Neutrophil (primary cell): ENCODE results near the gene DMRTA2.

Experiments
- H3K27ac ChIP-seq: fragments of 200-600 bp; sonication (generic); 2 replicates; pipeline ENCODE4 v1.5.1; 2016; ENCODE audit warnings: mild to moderate bottlenecking, moderate library complexity
- H3K27me3 ChIP-seq: fragments of 200-600 bp; sonication (generic); 2 replicates; pipeline ENCODE4 v1.6.0; 2016; ENCODE audit warnings: mild to moderate bottlenecking
- H3K36me3 ChIP-seq: fragments of 200-600 bp; sonication (generic); 2 replicates; pipeline ENCODE4 v1.5.1; 2017
- H3K4me1 ChIP-seq, 2 experiments: fragments of 200-600 bp in 1 of 2; sonication (generic) in 1 of 2; 1 replicate in 1 of 2; 2 replicates in 1 of 2; pipeline versions ENCODE4 v1.5.1 to v1.6.1; 2013 to 2016; ENCODE audit warnings: low read depth in 1 of 2, low read length in 1 of 2, mild to moderate bottlenecking in 1 of 2, moderate library complexity in 1 of 2; ENCODE audit not compliant: control insufficient read depth in 1 of 2, insufficient read depth in 1 of 2
- H3K4me3 ChIP-seq, 2 experiments: fragments of 200-600 bp in 1 of 2; sonication (generic) in 1 of 2; 1 replicate in 1 of 2; 2 replicates in 1 of 2; pipeline ENCODE4 v1.5.1; 2013 to 2016; ENCODE audit warnings: low read depth in 1 of 2, low read length in 1 of 2, mild to moderate bottlenecking in 1 of 2, moderate library complexity in 1 of 2
- H3K9me3 ChIP-seq: fragments of 200-600 bp; sonication (generic); 2 replicates; pipeline ENCODE4 v1.5.1; 2016
- CTCF ChIP-seq: fragments of 200-600 bp; sonication (generic); IDR thresholded peaks from 2 replicates; pipeline ENCODE4 v1.5.1; 2016; ENCODE audit warnings: antibody characterized with exemption

The DMRTA2 gene

DNA sequence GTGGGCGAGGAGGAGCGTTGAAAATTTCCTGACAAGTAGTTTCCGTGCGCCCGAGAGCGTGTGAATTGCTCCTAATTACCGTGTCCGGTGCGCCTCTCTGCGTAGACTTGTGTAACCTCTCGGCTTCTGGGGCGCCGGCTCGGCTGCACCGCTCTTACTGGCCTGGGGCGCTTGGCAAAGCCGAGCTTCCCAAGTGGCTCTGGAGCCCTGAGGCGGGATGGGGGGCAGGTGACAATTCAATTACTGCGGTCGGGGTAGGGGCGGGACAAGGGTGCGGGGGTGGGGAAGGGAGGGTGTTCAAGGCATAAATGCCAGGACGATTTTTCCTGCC is 392 bp upstream of the DMRTA2 start:
- TF ChIP-seq CTCF = no peak
- Histone ChIP-seq H3K27me3 (peaks cover 100% of the 10 kb centered on the region), H3K4me1 (peaks cover 31 to 32% of the 10 kb centered on the region in 2 experiments), H3K4me3 (peak overlapping the region; percentile 52 to 53), H3K36me3 (no peaks in the 10 kb centered on the region), H3K27ac (no peak overlapping the region), H3K9me3 (no peaks in the 10 kb centered on the region)

- H3K27ac ChIP-seq = no peak overlapping the region
- H3K9me3 ChIP-seq = no peaks in the 10 kb centered on the region
- no peaks in the 10 kb centered on the region for H3K36me3 ChIP-seq
- no peak for TF ChIP-seq CTCF
- peaks cover 100% of the 10 kb centered on the region for H3K27me3 ChIP-seq
- H3K4me3 ChIP-seq = no peak overlapping the region
- peaks cover 31 to 32% of the 10 kb centered on the region in 2 experiments for H3K4me1 ChIP-seq
Observed at GRCh38 chr1:50422675-50422945, 633 bp downstream of the DMRTA2 start.

GRCh38 chr1:50421768-50422674 is 1.2 kb downstream of the DMRTA2 start:
- peaks cover 100% of the 10 kb centered on the region for H3K27me3 ChIP-seq
- no peak overlapping the region for H3K27ac ChIP-seq
- no peak for TF ChIP-seq CTCF
- H3K9me3 ChIP-seq = no peaks in the 10 kb centered on the region
- H3K36me3 ChIP-seq = no peaks in the 10 kb centered on the region
- peaks cover 31 to 32% of the 10 kb centered on the region in 2 experiments for H3K4me1 ChIP-seq
- no peak overlapping the region for H3K4me3 ChIP-seq

DNA sequence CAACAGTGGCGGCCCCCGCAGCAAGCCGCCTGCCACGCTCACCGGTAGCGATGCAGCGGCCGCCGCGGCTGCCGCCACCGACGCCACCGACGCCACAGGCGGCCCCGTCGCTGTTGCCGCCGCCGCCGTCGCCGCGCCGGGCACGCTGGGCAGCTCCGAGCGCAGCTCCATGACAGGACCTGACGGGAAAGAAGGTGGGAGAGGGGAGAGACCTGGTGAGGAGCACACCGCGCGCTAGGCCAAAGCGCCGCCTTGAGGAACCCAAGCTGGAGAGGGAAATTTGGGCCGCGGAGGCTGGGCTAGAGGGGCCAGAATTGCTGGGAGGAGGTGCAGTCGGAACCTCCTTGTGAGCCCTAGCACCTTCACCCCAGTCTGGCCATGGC is 1.9 kb downstream of the DMRTA2 start:
- H3K4me1 ChIP-seq = peaks cover 31 to 32% of the 10 kb centered on the region in 2 experiments
- H3K36me3 ChIP-seq = no peaks in the 10 kb centered on the region
- no peak for TF ChIP-seq CTCF
- H3K9me3 ChIP-seq = no peaks in the 10 kb centered on the region
- peaks cover 100% of the 10 kb centered on the region for H3K27me3 ChIP-seq
- H3K27ac ChIP-seq = no peak overlapping the region
- no peak overlapping the region for H3K4me3 ChIP-seq

DNA sequence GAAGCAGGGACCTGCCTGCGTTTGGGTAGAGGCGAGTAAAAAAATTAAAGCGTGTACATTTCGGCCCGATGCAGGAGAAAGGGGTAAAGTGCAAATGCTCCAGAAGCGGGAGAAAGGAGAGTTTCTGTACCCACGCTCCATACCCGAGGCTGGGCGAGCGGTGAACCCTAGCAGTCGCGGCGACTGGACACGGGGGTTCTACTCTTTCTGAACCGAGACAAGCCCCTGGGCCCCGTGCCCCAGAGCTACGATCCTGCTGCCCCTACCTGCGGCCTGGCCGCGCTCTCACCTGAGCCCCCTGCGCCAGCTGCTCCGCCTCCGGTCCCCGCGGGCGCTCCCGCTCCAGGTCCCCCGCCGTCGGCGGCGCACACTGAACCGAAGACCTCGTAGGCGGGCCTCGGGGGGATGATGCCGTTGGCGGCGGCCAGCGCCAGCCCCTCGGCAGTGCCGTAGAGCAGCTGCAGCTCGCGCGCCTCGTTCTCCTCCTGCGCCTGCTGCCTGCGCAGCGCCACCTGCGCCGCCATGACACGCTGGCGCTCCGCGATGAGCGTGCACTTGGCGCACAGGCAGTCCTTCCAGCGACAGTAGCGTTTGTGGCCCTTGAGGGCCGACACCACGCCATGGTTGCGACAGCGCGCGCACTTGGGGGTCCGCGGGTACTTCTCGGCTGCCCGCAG is 2.4 kb downstream of the DMRTA2 start:
- H3K27me3 ChIP-seq = peaks cover 100% of the 10 kb centered on the region

More for the DNA sequence above, 2.4 kb downstream of the DMRTA2 start:
- Histone ChIP-seq H3K9me3 (no peaks in the 10 kb centered on the region), H3K4me1 (peaks cover 31 to 32% of the 10 kb centered on the region in 2 experiments), H3K36me3 (no peaks in the 10 kb centered on the region), H3K27ac (no peak overlapping the region), H3K4me3 (no peak overlapping the region)
- TF ChIP-seq CTCF = no peak
